ENCODE results near the gene HOXC9. TPM values are rescaled to one million over a fixed set of nuclear protein-coding genes. Genes with fewer than 3 reads are reported as not detected.

HOXC9 gene
- total RNA-seq, 1 experiment from 2014 or later, result not detected

DNA sequence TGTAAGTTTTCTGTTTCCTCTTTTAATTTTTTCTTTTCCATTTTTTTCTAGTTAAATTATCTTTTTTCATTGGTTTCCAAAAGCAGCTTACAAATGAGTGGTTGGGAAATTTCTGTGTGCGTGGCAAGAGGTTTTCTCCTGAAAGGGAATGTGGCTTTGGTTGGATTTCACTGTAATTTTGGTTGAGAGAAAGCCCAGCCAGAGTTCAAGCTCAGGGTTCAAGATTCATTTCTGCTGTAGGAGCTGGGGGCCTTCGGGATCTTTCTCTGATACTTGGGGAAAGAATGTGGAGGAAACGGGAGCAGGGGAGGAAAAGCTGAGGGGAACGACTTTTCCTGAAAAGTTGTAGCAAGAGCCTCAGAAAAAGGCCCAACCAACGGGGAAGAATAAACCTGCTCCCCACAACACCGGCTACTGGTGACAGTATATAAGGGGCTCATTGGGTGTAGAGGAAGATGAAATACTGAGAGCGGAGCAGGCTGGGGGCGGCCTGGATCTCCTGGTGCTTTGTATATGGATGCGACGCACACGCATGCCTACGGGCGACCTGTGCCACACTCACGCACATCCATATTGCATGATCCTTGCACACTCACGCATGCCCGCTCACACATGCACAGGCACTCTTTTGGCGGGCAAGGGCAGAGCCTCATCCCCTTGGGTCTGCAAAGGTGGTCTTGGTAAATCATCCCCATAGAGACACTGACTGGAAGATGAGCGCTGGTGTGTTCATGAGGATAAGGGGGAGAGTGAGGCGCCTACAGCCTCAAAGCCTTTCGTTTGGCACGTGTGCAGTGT lies 13.1 kb upstream of the HOXC9 start:
- Histone ChIP-seq H3K27me3 (ENCODE audit: insufficient read depth, low read length) (peaks cover 96% of the 10 kb centered on the region), H3K4me2 (ENCODE audit: insufficient read depth, insufficient read length, low read length) (no peak overlapping the region), H3T11ph (ENCODE audit: low read length) (no peak overlapping the region), H3K9ac (ENCODE audit: extremely low read depth, insufficient read length, low read length) (no peak overlapping the region), H3K79me2 (ENCODE audit: insufficient read depth, low read length) (no peaks in the 10 kb centered on the region), H2AFZ (ENCODE audit: low read length) (no peak overlapping the region), H2BK12ac (ENCODE audit: insufficient read length, low read depth, low read length) (no peak overlapping the region), H3K27ac (ENCODE audit: insufficient read length, low read depth, low read length) (no peak overlapping the region), H4K8ac (replicated peaks; ENCODE audit: insufficient read length, low read depth, low read length) (no peak overlapping the region), H3K79me1 (ENCODE audit: insufficient read depth, low read depth, low read length, poor library complexity, severe bottlenecking) (no peaks in the 10 kb centered on the region), H3K4ac (ENCODE audit: low read depth, low read length) (no peak overlapping the region), H2BK120ac (ENCODE audit: low read depth, low read length, poor library complexity, severe bottlenecking) (no peak overlapping the region), H4K20me1 (ENCODE audit: control insufficient read depth, insufficient read depth, insufficient read length) (no peaks in the 10 kb centered on the region), H3K56ac (ENCODE audit: insufficient read length, low read depth, low read length) (no peak overlapping the region), H2BK5ac (ENCODE audit: insufficient read length, low read length) (no peak overlapping the region), H4K91ac (ENCODE audit: insufficient read length, low read depth, low read length) (no peak overlapping the region), H4K5ac (ENCODE audit: insufficient read length, low read depth, low read length) (no peak overlapping the region), H3K23me2 (ENCODE audit: insufficient read length, low read depth, low read length, poor library complexity, severe bottlenecking) (no peaks in the 10 kb centered on the region), H3K4me1 (ENCODE audit: insufficient read depth, low read length) (no peaks in the 10 kb centered on the region), H2AK5ac (ENCODE audit: insufficient read length, low read length) (no peak overlapping the region), H3K18ac (ENCODE audit: insufficient read length, low read depth, low read length) (no peak overlapping the region), H2BK20ac (ENCODE audit: low read depth, low read length, poor library complexity, severe bottlenecking) (no peak overlapping the region), H3K14ac (ENCODE audit: insufficient read depth, low read length) (no peak overlapping the region), H3K9me3 (ENCODE audit: control insufficient read depth, low read depth, low read length) (no peaks in the 10 kb centered on the region), H2BK15ac (ENCODE audit: low read depth, low read length) (no peak overlapping the region), H3K23ac (ENCODE audit: insufficient read length, low read depth, low read length) (no peak overlapping the region)
- Mint-ChIP-seq H3K4me3 (no peak overlapping the region; a peak in 1 of 5 replicates), H3K27ac (no peak overlapping the region), H3K4me1 (peaks cover 3 to 11% of the 10 kb centered on the region in 2 experiments; a peak in 2 of 4 replicates), H3K27me3 (ENCODE audit: low read depth) (peaks cover 100% of the 10 kb centered on the region), H3K36me3 (ENCODE audit: insufficient read depth in 1 of 3, low read depth in 3 of 3) (no peaks in the 10 kb centered on the region; a peak in 2 of 7 replicates), H3K9me3 (peaks cover 3 to 11% of the 10 kb centered on the region in 2 experiments; a peak in 4 of 5 replicates)
- WGBS (ENCODE audit: extremely low coverage, insufficient read length, low lambda C conversion rate), result no CpG with 5 or more reads among the region's 21 CpGs
- TF ChIP-seq, protein P1, sequence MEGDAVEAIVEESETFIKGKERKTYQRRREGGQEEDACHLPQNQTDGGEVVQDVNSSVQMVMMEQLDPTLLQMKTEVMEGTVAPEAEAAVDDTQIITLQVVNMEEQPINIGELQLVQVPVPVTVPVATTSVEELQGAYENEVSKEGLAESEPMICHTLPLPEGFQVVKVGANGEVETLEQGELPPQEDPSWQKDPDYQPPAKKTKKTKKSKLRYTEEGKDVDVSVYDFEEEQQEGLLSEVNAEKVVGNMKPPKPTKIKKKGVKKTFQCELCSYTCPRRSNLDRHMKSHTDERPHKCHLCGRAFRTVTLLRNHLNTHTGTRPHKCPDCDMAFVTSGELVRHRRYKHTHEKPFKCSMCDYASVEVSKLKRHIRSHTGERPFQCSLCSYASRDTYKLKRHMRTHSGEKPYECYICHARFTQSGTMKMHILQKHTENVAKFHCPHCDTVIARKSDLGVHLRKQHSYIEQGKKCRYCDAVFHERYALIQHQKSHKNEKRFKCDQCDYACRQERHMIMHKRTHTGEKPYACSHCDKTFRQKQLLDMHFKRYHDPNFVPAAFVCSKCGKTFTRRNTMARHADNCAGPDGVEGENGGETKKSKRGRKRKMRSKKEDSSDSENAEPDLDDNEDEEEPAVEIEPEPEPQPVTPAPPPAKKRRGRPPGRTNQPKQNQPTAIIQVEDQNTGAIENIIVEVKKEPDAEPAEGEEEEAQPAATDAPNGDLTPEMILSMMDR (conservative IDR thresholded peaks at IDR 0.05), result no peak
- DNase-seq, result no peak
